B cell (primary cell): ENCODE results near the gene GPM6B. TPM values are rescaled to one million over a fixed set of nuclear protein-coding genes. Genes with fewer than 3 reads are reported as not detected.

Experiments used
- ATAC-seq: fragments of 200-7000 bp; cut with Tn5 transposase; one replicate; pipeline ENCODE4 v1.10.0; 2021; ENCODE audit warnings: low read depth, mild to moderate bottlenecking, moderate number of reproducible peaks, moderate library complexity
- CTCF ChIA-PET: fragments of 350-600 bp; sonication (Branson Sonifier 250); formaldehyde crosslinking; loops from one replicate; lab custom pipeline; 2021; ENCODE audit warnings: antibody characterized with exemption, inconsistent platforms; lab: Charles Lee
- POLR2A ChIA-PET: fragments of 350-600 bp; sonication (Branson Sonifier 250); formaldehyde crosslinking; loops from one replicate; lab custom pipeline; 2021; ENCODE audit warnings: antibody characterized with exemption; lab: Charles Lee
- DNase-seq: peaks from one replicate; pipeline ENCODE4 v3.0.0; 2013
- H2AFZ ChIP-seq: 2 replicates; pipeline ENCODE4 v1.6.1; 2012; ENCODE audit warnings: mild to moderate bottlenecking, low read depth, low read length; ENCODE audit not compliant: insufficient read depth, poor library complexity, severe bottlenecking
- H3K27ac ChIP-seq, 2 donors: 1 replicate in 1 of 2; 2 replicates in 1 of 2; pipeline ENCODE4 v1.5.1; 2012 to 2013; ENCODE audit warnings: low read length in 2 of 2, mild to moderate bottlenecking in 2 of 2, moderate library complexity in 1 of 2
- H3K27me3 ChIP-seq, 4 experiments: fragments of 200-600 bp in 1 of 4; sonication (generic) in 1 of 4; replicated peaks in 1 of 4; 1 replicate in 2 of 4; 2 replicates in 2 of 4; pipeline versions ENCODE4 v1.6.1 to v1.7.0; 2013 to 2016; ENCODE audit warnings: low read length in 3 of 4, mild to moderate bottlenecking in 2 of 4, mixed read lengths in 1 of 4, moderate library complexity in 1 of 4; ENCODE audit not compliant: insufficient read depth in 4 of 4, control insufficient read depth in 3 of 4; ENCODE audit errors: control extremely low read depth in 1 of 4
- H3K36me3 ChIP-seq, 2 experiments: replicated peaks in 1 of 2; 1 replicate in 1 of 2; 2 replicates in 1 of 2; pipeline versions ENCODE4 v1.6.1 to v1.7.1; 2013; ENCODE audit warnings: low read length in 1 of 2; ENCODE audit not compliant: insufficient read depth in 2 of 2, control insufficient read depth in 1 of 2; ENCODE audit errors: control extremely low read depth in 1 of 2, extremely low read depth in 1 of 2
- H3K4me1 ChIP-seq, 2 donors: fragments of 200-600 bp in 1 of 2; sonication (generic) in 1 of 2; 1 replicate in 1 of 2; 2 replicates in 1 of 2; pipeline versions ENCODE4 v1.5.1 to v1.6.1; 2013 to 2017; ENCODE audit warnings: low read length in 2 of 2; ENCODE audit not compliant: control insufficient read depth in 2 of 2, insufficient read depth in 2 of 2
- H3K4me2 ChIP-seq: replicated peaks from 2 replicates; pipeline ENCODE3; 2012; ENCODE audit warnings: mild to moderate bottlenecking, low read depth, low read length; ENCODE audit not compliant: poor library complexity, severe bottlenecking
- H3K4me3 ChIP-seq, 5 experiments: fragments of 200-600 bp in 1 of 5; sonication (generic) in 1 of 5; 1 replicate in 3 of 5; 2 replicates in 2 of 5; pipeline versions ENCODE4 v1.5.1 to v1.7.0; 2011 to 2016; ENCODE audit warnings: low read length in 4 of 5, mild to moderate bottlenecking in 4 of 5, low read depth in 2 of 5, control low read depth in 1 of 5, moderate library complexity in 1 of 5; ENCODE audit not compliant: insufficient read depth in 1 of 5; ENCODE audit errors: control extremely low read depth in 1 of 5, extremely low read depth in 1 of 5
- H3K79me2 ChIP-seq: fragments of 200-600 bp; sonication (generic); one replicate; pipeline ENCODE4 v1.6.0; 2016; ENCODE audit warnings: low read length; ENCODE audit not compliant: control insufficient read depth, insufficient read depth
- H3K9ac ChIP-seq: fragments of 200-600 bp; sonication (generic); 2 replicates; pipeline ENCODE4 v1.6.1; 2017; ENCODE audit warnings: mild to moderate bottlenecking, low read length, moderate library complexity
- H3K9me3 ChIP-seq, 3 donors: one replicate each; pipeline versions ENCODE4 v1.6.1 to v1.7.1; 2013; ENCODE audit warnings: low read length in 2 of 3; ENCODE audit not compliant: control insufficient read depth in 2 of 3, insufficient read depth in 1 of 3; ENCODE audit errors: control extremely low read depth in 1 of 3
- H4K20me1 ChIP-seq: 2 replicates; pipeline ENCODE4 v1.6.0; 2012; ENCODE audit warnings: mild to moderate bottlenecking, low read length; ENCODE audit not compliant: insufficient read depth, control insufficient read depth, poor library complexity, severe bottlenecking
- H3K27ac Mint-ChIP-seq: one replicate; pipeline ENCODE4 v1.8.0; 2021; ENCODE audit warnings: mixed read lengths
- H3K27me3 Mint-ChIP-seq: one replicate; pipeline ENCODE4 v1.8.0; 2021; ENCODE audit warnings: mixed read lengths
- H3K4me1 Mint-ChIP-seq: one replicate; pipeline ENCODE4 v1.8.0; 2021; ENCODE audit warnings: mixed read lengths
- H3K4me3 Mint-ChIP-seq: one replicate; pipeline ENCODE4 v1.8.0; 2021; ENCODE audit warnings: mixed read lengths
- H3K9me3 Mint-ChIP-seq: one replicate; pipeline ENCODE4 v1.8.0; 2022; ENCODE audit warnings: mixed read lengths; ENCODE audit not compliant: insufficient read depth
- CTCF ChIP-seq: fragments of 200-600 bp; IDR thresholded peaks from one replicate; pipeline ENCODE4 v1.8.0; 2022; ENCODE audit warnings: antibody characterized with exemption, mild to moderate bottlenecking
- EZH2 ChIP-seq: IDR thresholded peaks from 2 replicates; pipeline ENCODE4 v1.6.1; 2012; ENCODE audit warnings: borderline replicate concordance, low read depth, mild to moderate bottlenecking, moderate library complexity, low read length; ENCODE audit not compliant: insufficient read depth, poor library complexity, severe bottlenecking
- WGBS: methylation state at CpG from one replicate; pipeline ENCODE4 v1.1.5; 2013; ENCODE audit warnings: missing lambda C conversion rate; ENCODE audit not compliant: insufficient coverage; 5-methylcytosine and 5-hydroxymethylcytosine counted together
- intact Hi-C: fragments of 100-400 bp; cut with micrococcal nuclease; formaldehyde crosslinking; loops from one replicate; pipeline ENCODE4 v1.10.0; 2022
- polyA plus RNA-seq: library from polyadenylated mRNA; depleted of rRNA; stranded (reverse); fragments of >200 nt; gene quantifications from 2 replicates; pipeline ENCODE4 v1.2.3, GENCODE V29; 2012
- total RNA-seq, 2 donors: library from RNA; stranded (reverse); fragments of 120-200 nt in 1 of 2; gene quantifications; 1 replicate in 1 of 2; 2 replicates in 1 of 2; pipeline versions ENCODE4 v1.2.3 to v1.2.4, GENCODE V29; 2013 to 2022

GPM6B gene
- total and polyA plus RNA-seq, 2 donors (not counting 1 experiment from before 2014, with no cell fraction given), result not detected

- Histone ChIP-seq H3K27me3 (no peaks in the 10 kb centered on the region), H3K4me2 (peak overlapping the region; percentile 63), H3K4me1 (peaks cover 31 to 35% of the 10 kb centered on the region in 2 donors), H3K4me3 (no peak overlapping the region), H2AFZ (no peak overlapping the region), H3K9ac (no peak overlapping the region), H3K36me3 (peaks cover 0 to 34% of the 10 kb centered on the region in 2 experiments), H3K9me3 (no peaks in the 10 kb centered on the region), H3K79me2 (peaks cover 68% of the 10 kb centered on the region), H3K27ac (peak overlapping the region; percentile 87 to 91), H4K20me1 (no peaks in the 10 kb centered on the region)
- H3K4me1 Mint-ChIP-seq, result peaks cover 30% of the 10 kb centered on the region
- TF ChIP-seq EZH2 (no peak), CTCF (no peak)
- intact Hi-C loops, result loop anchor here (1.0 to 2.0 kb wide), 3 partner anchors 7 to 89 kb away; partner anchors contain the start of genes OFD1, TCEANC and TRAPPC2
- H3K27ac Mint-ChIP-seq, result peak overlapping the region; percentile 96
- no peaks in the 10 kb centered on the region for H3K27me3 Mint-ChIP-seq
- DNase-seq, result no peak
- H3K4me3 Mint-ChIP-seq, result peak overlapping the region; percentile 88
- ATAC-seq, result no peak
- ChIA-PET POLR2A (no interaction called here), CTCF (interaction anchor here (0.8 kb wide), 1 partner anchor 235 kb away, joined by 4 read pairs; no protein-coding TSS in a partner anchor)
- H3K9me3 Mint-ChIP-seq, result no peaks in the 10 kb centered on the region
- WGBS, result 32% methylated on average over 3 of the region's 6 CpGs
These were observed 75.2 kb downstream of the GPM6B start for GRCh38 chrX:13741695-13742094.
